ENCODE measurements around the gene ALPL. TPM values are rescaled to one million over a fixed set of nuclear protein-coding genes. Genes with fewer than 3 reads are reported as not detected.

Gene ALPL
- polyA plus RNA-seq, 3 donors = not detected

- 95% methylated on average over 10 of the region's 11 CpGs for WGBS (ENCODE audit: insufficient coverage)
- Histone ChIP-seq H3K9ac (ENCODE audit: insufficient read depth, low read length, poor library complexity, severe bottlenecking) (no peak overlapping the region), H3K27me3 (ENCODE audit: control insufficient read depth in 2 of 2, insufficient read depth in 2 of 2, low read length in 2 of 2) (peaks cover 2 to 12% of the 10 kb centered on the region in 2 donors)
Measured at GRCh38 chr1:21626921-21627339, 117.7 kb downstream of the ALPL start.

More at GRCh38 chr1:21626921-21627339, 117.7 kb downstream of the ALPL start:
- H3K4me1 ChIP-seq (ENCODE audit: control insufficient read depth in 1 of 2, insufficient read depth in 2 of 2, low read length in 2 of 2) = no peaks in the 10 kb centered on the region
- H3K4me2 ChIP-seq (replicated peaks; ENCODE audit: extremely low read depth, low read length, poor library complexity, severe bottlenecking) = no peak overlapping the region
- Mint-ChIP-seq H3K36me3 (peaks cover 0 to 2% of the 10 kb centered on the region in 2 donors), H3K27ac (no peak overlapping the region), H3K9me3 (peaks cover 0 to 3% (median 0%) of the 10 kb centered on the region in 7 donors), H3K4me3 (no peak overlapping the region), H3K27me3 (ENCODE audit: low read depth in 3 of 3) (peaks cover 16 to 40% (median 25%) of the 10 kb centered on the region in 3 donors), H3K4me1 (peaks cover 8% of the 10 kb centered on the region)
- H3K79me2 ChIP-seq (ENCODE audit: insufficient read depth, low read length) = no peaks in the 10 kb centered on the region
- no peak for TF ChIP-seq CTCF (IDR thresholded peaks at IDR 0.05)
- no peaks in the 10 kb centered on the region for H3K36me3 ChIP-seq (replicated peaks in 1 of 2; ENCODE audit: control insufficient read depth in 1 of 2, insufficient read depth in 2 of 2, low read length in 2 of 2)
- DNase-seq = no peak
- no peak overlapping the region for H3K4me3 ChIP-seq (replicated peaks in 1 of 3; ENCODE audit: low read depth in 2 of 3, low read length in 3 of 3)
- H2AFZ ChIP-seq (ENCODE audit: insufficient read depth, low read depth, low read length, poor library complexity, severe bottlenecking) = no peak overlapping the region
- no peaks in the 10 kb centered on the region for H4K20me1 ChIP-seq (ENCODE audit: insufficient read depth, low read length)
- intact Hi-C loops (cut with micrococcal nuclease) = no loop called here
- H3K27ac ChIP-seq (ENCODE audit: low read depth in 1 of 2, low read length in 2 of 2) = no peak overlapping the region
- no peaks in the 10 kb centered on the region for H3K9me3 ChIP-seq (replicated peaks in 1 of 2; ENCODE audit: control insufficient read depth in 1 of 2, insufficient read depth in 1 of 2, low read length in 2 of 2)

Other genes starting within 250 kb of the ALPL start
- 10 to 100 TPM; 10.6 to 42.4 (median 23.3) TPM for gene ECE1, start 219.0 kb upstream of the ALPL start, polyA plus RNA-seq
- gene NBPF3, start 69.3 kb upstream of the ALPL start, polyA plus RNA-seq = 1 to 10 TPM in 2 of 3 donors, not detected in 1; 1.2 to 1.5 TPM
- gene RAP1GAP, start 159.9 kb downstream of the ALPL start, polyA plus RNA-seq = under 1 TPM in 1 of 3 donors, not detected in 2; 0.04 TPM